ENCODE measurements around the gene AMFR.
A peak's percentile ranks its signal among the peaks of the same experiment; 100 is the strongest.

AMFR gene

DNA sequence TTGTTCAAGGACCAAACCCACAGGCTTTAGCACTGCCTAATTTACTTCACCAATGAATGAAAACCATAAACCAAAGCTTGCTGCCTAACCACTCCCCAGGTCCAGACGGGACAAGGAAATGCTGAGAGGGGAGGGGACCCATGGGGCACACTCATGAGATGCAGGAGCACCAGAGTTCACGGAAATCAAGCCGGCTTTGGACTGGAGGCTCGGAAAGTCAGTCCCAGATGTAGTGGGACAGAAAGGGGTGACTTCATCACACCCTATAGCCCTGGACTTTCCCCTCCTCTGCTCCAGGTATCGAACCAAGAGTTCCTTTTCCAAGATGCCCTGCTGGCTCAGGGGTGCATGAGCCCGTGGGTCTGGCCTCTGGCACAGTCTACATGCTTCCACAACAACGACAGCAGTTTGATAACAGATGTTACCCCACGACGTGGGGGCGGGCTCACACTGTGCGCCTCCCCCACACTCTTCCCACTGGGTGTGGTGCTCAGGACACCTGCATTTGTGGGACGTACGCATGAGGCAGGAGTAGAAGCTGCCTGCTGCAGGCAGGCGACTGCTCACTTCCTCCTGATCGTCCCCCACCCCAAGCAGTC, 63.2 kb downstream of the AMFR start:
- no peak for DNase-seq

DNA sequence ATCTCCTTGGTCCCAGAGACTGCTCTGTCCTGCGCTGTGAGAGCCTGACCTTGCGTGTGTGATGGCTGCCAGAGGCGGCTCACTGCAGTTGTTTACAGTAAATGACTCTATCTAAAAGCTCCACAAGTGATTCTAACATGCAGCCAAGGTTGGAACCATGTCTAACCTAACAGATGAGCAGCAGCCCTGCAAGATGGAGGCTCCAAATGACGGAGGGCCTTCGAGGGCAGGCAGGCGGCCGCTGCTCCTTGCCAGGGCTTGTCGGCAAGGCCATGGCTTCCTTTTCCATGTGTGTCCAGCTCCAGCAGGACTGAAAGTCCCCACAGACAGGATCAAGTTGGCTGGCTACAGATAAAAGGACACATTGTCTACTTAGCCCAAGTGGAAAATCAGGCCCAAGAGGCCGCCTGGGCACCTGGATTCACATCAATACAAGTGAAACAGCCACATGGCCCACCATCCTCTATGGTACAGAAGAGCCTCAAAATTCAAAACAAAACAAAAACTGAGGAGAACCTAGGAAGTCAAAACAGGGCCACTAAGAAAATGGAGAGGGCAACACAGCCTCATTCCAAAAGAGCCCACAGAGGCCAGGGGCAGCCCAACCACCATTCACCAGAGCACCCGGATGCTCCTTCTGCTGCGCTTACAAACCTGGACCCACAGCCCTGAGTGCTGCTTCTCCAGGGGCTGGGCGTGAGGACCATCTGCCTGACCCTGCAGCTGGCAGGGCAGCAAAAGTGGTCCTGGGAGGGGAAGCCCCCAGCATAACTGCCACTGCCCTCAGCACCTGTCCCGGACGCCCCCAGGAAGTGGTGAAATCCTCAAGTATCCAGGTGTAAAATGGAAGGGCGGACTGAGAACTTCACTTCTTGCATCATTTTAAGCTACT, 65.0 kb downstream of the AMFR start:
- no peak for DNase-seq

DNA sequence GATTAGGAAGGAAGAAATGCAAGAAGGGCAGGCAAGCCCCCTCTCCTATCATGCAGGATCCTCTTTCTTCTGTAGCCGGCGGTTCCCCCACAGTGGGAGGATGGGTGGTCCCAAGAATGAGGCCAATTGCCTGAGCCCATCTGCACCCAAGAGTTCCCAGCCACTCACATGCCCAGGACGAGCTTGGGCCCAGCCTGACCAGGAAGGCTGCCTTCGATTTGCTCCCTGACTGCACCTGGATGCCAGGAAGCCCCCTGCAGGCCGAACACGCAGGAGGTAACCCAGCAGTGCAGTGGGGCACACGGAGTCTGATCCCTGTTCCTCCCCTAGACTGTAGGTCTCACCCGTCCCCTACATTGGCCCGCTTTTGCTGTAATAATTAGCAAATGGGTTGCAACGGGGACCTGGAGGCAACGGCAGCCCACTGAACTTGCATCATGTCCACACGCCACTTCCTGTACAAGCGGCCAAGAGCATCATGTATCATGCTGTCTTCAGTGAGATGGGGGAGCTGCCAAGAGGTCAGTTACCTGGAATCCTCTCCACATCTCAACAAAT, 67.5 kb downstream of the AMFR start:
- DNase-seq: no peak

DNA sequence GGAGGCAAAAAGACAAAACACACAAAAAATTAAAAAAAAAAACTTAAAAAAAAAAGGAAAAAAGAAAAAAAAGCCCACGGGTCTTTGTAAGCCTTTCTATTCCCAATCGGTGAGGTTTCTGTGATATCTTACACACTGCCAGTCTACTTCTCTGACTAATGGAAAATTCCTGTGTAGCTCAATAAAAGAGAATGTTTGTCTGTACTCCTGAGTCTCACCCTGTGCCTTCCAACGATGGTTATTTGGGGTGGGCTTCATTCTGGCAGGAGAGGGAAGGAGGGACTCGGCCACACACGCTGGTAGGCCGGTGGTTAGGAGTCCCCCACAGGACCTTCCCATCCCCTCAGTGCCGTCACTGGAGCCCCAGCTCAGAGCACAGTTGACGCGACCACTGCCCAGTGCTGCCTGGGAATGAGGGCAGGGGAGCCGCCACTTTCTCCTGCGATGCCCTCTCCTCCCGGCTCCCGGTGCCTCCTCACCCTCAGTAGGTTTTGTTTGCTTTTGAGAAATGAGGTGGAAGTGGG, 68.0 kb downstream of the AMFR start:
- no peak for DNase-seq

DNA sequence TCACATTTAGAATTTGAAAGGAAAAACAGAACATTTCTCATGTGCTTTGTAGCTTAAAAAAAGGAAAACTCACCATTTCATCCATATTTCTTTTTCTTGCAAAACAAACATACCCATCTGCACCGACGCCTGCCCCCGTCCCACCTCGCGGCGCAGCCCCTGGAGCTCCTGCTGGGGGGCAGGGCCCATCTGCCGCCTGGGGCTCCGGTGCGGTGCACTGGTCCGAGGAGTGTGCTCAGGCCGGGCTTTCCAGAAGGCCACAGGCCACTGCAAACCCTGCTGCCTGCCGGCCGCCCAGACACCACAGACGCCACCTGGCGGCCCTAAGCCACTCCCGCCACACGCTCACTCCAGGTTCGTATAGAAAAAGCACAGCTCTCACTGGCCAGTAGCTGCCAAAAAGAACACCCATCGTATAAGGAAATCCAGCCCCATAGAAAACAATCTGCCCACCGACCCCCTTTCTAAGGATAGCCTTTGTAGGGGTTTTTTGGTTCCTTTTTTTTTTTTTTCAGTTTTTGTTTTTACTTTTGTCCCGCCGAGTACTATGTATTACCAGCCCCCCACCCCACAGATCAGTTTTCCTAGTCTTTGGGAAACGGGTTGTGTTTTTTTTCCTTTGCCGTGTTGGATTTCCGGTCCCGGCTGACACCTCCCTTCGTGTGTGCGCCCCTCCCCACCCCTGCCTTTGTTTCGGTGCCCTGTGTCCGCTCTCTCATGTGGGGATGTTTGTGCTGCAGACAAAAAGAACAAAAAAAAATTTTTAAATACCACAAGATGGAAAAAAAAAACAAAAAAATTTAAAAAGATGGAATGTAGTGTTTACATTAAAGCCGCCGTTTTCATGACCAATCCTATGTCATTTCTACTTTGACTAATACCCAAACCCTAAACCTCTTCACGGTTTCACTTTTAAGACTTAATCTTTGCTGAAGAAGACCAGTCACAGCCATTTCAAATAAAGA, 68.8 kb downstream of the AMFR start:
- DNase-seq: peak; percentile 35

DNA sequence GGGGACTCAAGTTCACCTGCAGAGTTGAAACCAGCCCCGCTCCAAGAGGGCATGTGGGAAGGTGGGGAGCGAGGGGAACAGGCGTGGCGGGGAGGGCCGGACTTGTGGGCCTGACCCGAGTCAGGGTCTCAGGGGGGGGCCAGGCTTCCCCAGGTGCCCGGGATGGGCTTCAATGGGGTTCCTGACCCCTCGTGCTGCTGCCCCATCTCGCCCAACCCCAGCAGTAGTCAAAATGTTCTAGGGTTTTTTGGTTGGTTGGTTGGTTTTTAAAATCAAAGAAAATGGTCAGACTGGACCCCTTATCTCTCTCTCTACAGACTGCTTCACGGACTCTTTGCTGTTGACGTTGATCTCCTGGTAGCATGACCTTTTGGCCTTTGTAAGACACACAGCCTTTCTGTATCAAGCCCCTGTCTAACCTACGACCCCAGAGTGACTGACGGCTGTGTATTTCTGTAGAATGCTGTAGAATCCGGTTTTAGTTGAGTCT, 69.5 kb downstream of the AMFR start:
- no peak for DNase-seq

DNA sequence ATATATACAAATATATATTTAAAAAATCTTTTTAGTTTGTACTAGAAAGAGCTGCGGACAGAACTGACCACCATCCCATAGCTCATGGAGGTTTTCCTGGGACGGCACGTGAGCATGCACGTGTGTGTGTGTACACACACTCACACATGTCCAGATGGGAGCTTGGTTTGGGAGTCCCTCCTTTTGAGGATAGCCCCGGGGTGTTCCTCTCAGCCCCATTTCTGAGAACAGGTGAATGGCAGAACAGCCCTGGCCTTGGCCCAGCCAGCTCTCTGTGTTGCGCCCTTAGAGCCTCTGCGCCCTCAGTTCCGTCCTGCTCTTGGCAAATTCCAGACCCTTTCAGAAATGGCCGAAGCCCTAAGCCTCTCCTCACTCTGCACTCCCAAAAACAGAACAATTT, 70.1 kb downstream of the AMFR start:
- no peak for DNase-seq

DNA sequence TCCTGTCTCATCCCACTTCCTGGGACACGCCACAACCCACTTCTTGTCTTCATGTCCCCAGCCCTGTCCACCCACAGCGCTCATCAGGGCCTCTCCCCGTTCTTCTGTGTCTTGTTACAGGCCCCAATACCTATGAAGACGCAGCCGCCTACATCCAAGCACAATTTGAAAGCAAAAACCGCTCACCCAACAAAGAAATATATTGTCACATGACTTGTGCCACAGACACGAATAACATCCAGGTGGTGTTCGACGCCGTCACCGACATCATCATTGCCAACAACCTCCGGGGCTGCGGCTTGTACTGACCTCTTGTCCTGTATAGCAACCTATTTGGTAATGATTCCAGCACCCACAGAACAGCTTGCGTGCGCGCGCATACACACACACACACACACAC, 70.6 kb downstream of the AMFR start:
- DNase-seq: no peak

DNA sequence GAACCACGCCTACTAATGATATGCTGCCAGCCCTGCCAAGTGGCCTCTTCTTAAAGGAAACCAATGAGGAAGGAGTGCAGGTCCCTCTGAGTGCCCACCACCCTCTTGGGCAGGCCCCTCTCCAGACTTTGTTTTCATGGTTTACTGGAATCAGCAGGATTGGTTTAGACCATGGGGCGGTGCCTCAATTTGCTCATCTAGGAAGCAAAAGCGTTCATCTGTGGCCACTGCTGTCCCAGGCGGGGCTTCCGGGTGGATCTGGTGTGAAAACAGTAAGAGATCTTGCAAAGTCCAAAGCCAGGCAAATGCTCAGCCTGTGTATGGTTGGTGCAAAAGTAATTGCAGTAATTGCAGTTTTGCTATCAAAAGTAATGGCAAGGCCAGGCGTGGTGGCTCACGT, 71.3 kb downstream of the AMFR start:
- DNase-seq: no peak

DNA sequence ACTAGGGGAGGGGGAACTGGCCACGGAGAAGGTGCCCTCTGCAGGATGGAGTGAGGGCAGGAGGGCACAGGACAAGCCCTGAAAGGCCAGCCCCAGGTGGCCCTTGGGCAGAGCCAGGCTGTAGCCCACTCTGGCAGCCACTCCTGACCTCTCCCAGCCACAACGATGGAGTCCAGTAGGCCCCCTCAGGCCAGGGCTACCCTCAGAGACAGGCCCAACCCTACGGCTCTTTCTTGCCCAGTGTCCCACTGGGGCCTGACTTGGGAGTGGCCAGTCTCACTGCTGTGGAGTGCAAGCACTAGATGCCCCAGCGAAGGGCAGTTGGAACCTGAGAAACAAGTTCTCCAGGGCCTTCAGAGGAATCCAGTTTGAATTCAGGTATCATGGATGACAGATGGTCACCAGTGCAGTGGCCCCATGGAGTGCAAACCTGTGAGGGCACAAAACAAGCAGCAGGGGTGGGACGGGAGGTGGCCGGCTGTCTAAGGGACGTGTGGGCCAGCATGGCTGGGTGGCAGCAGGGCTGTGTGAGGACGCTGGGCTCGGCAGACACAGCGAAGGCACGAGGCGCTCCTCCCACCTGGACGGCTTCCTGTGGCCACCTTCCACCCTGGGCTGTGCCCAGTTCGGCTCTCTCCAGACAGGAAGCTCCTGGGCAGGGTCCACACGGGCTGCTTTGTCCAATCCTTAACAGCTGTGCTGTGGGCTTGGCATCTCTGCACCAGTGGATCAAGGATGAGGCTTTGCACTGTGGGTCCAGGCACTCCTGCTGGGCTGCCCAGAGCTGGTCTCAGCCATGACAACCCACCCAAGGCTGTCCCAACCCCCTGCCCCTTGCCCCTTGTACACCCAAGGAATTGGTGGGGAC, 72.1 kb downstream of the AMFR start:
- no peak for DNase-seq

DNA sequence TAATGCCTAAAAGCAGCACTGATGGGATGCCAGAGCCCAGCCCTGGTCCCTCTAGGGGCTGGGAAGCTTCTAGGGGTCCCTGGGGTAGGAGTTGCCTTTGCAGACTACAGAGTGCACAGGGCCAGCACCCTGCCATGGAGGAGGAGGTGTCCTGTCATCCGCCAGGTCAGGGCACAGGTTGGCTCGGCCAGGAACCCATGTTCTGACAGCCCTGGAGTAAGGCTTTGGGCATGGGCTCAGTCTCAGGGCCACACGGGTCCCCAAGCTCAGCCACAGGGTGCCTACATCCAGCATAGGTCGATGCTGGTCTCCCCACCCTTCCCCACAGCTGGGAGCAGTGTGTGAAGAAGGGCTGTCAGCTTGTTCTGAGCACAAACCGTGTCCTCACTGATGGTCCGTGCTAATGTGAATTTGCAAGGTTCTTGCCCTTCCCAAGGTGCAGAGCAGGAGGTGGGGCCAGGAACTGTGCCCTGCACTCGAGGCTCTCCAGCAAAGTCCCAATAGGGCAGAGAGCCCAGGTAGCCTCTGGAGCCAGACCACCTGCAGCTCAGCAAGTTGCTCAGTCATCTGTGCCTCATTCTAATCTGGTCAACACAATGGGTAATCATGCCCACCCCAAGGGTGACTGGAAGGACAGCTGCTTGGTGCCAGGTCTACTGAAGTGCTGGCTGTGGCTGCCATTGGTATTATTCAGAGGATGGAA, 72.8 kb downstream of the AMFR start:
- DNase-seq: no peak

DNA sequence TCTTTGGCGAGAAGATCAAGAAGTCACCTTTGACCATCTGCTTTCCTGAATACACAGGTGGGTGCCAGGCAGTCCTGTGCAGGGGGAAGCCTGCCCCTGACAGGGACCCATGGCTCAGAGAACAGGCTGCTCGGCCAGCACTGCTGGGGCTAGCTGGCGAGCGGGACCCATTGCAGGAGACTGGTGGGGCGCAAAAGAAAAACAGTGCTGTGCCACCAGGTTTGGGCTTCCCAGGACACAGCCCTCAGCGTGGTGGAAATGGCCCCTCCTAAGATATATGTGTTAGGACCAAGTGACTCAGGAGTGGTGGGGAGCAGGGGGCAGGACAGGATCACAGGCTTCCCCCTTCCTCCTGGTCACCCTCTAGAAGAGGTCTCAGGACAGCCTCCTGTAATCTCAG, 73.9 kb downstream of the AMFR start:
- DNase-seq: no peak

DNA sequence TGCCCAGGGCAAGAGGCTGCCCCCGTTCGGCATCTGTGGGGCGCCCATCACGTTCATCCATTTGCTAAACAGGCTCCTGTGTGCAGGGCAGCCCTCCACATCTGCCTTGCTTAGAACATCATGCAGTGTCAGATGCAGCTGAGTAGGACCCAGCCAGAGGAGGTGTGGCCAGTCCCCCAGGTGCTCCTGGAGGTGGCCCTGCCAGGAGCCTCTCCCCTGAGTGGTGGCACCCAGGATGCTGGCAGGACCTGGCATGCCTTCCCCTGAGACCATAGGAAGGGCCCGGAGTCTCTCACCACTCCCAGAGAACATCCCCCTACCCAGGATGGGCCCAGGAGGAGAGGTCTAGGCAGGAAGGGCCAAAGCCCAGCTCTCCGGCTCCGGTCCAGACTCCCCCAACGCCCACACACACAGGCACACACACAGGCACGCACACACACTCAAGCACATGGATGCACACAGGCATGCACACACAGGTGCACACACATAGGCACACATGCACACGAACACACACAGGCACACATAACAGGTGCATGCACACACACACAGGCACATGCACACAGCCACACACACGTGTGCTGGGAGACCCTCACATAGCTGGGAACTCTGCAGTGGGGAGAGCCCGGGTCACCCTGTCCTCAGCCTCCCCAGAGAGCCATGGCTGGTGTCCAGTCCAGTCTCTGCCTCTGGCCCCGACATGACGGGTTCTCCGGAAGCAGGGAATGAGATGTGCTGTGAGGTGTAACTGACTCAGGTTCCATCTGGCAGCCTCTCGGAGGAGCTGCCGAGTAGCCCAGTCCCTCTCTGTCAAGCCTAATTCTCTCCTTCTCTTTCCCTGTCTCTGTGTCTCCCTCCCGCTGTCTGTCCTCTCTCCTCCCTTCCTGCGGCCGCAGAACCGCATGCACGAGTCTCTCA, 74.6 kb downstream of the AMFR start:
- no peak for DNase-seq

DNA sequence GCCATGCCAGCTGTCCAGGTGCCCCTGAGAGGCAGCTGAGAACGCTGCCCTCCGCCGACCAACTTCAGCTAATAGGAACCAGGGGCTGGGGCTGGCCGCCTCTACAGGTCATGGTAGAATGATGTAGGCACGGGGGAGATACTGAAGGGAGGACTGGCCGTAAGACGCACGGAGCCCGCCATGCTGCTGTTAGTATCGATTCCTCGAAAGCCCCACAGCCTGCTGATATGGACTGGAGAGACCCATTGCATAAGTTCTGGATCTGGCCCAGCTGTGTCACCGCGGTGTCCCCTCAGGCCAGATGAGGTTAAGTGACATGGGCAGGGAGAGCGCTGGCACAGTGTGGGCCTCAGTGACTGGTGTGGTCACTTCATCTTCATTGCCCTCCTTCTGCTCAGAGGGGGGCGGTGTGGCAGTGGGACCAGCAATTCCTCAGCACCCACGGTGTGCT, 75.6 kb downstream of the AMFR start:
- no peak for DNase-seq

DNA sequence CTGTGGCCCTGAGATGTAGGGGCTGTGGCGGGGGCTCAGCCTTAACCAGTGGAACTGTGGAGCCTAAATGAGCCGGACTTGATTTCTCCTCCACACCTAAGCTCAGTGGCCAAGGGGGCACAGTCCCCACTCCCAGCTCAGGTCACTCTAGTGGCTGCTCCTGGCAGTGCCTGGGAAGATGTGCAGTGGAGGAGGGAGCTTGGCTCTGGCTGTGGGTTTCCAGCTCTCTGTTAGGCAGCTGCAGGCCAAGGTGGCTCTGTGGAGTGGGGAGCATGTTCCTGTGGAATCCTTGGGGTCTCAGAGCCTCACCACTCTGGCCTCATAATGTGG, 76.3 kb downstream of the AMFR start:
- DNase-seq: no peak

DNA sequence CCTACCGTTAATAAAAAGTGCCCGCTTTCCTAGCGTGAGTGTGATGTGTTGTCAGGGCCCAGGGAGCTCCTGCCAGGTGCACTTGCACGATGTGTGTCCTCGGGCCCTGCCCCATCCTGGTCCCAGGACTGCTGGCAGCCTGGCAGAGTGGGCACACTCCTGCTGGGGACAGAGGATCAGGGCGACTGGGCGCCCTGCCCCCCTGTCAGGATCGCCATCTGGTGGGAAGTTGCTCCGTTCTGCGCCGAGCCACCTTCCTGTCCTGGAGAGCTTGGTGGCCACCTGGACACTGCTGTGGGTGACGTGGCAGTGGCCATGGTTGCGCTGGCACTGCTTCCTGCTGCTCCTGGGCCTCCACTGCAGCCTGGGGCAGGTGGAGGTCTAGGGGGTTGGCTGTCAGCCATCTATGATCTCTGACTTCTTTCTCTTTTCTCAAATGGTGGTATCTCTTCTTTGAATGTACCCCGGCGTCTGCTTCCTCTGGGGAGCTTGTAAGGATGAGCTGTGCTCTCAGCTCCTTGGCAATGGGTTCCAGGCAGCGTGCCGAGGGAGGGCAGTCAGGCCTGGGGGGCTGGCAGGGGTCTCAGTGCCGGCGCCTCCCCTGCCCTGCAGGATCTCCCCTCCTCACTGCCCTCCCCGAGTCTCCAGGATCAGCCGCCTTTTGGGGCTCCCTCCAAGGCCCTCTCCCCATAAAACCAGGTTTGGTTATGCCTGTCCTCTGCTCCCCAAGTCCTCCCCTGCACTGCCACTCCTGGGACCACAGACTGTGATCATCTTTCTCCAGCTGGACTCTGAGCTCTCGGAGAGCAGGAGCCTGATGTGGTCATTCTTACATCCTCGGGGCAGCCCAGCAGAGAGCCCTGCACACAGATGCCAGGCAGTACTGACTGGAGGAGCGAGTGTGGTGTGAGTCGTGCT, 76.9 kb downstream of the AMFR start:
- DNase-seq: no peak

DNA sequence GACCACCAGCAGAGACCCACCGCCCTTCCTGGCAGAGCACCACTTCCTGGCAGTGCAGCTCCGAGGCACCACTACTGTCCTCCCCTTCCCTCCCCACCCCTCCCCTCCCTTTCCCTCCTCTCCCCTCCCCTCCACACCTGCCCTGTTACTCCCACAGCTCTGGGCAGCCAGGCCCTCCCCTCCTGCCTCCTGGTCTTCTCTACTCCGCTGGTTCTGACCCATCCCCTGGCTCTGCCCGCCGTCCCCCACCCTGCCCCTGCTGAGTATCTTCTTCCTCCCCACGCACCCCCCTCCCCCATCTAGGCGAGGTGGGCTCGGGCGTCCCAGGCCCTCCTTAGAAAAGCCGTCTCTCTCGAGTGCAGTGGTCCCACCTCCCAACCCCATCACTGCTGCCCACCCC, 77.7 kb downstream of the AMFR start:
- no peak for DNase-seq

DNA sequence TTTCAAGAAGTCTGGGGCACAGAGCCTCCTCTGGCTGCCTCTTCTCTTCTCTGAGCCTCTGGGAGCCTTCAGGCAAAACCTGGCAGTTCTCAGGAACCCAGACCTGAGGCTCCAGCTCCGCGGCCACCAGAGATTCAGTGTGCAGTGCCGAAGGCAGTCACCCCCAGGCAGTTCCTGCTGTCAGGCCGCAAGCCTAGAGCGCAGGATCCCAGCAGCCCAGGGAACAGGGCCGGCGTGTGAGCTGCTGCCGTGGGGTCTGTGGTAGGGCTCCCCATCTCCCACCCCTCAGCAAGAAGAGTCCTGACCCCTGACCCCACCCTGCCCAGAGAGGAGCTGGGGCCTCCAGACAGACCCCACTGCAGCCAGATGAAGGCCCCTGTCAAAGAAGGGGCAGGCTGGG, 78.2 kb downstream of the AMFR start:
- no peak for DNase-seq

All from stimulated activated CD4-positive, alpha-beta T cell treated with anti-CD3 and anti-CD28 coated beads, Interleukin-4, amount 100 ng/mL, for 4 hours (primary cell).